ENCODE measurements around the gene SLC25A48.

The SLC25A48 gene

GRCh38 chr5:135829681-135830383, 4.6 kb upstream of the SLC25A48 start:
- H3K27ac ChIP-seq = no peak overlapping the region
- TF ChIP-seq ZFX (IDR thresholded peaks at IDR 0.05; ENCODE audit: borderline replicate concordance) (no peak), CTCF (IDR thresholded peaks at IDR 0.05) (peak; percentile 94)

GRCh38 chr5:135830384-135830700, 4.1 kb upstream of the SLC25A48 start:
- TF ChIP-seq CTCF (IDR thresholded peaks at IDR 0.05) (peak; percentile 75), ZFX (IDR thresholded peaks at IDR 0.05; ENCODE audit: borderline replicate concordance) (no peak)
- no peak overlapping the region for H3K27ac ChIP-seq

- no peak overlapping the region for H3K27ac ChIP-seq
- TF ChIP-seq ZFX (IDR thresholded peaks at IDR 0.05; ENCODE audit: borderline replicate concordance) = no peak
- no peak for TF ChIP-seq CTCF (IDR thresholded peaks at IDR 0.05)
Observed at GRCh38 chr5:135830876-135831275, 3.6 kb upstream of the SLC25A48 start.

GRCh38 chr5:135831439-135831838, 3.0 kb upstream of the SLC25A48 start:
- no peak overlapping the region for H3K27ac ChIP-seq
- TF ChIP-seq ZFX (IDR thresholded peaks at IDR 0.05; ENCODE audit: borderline replicate concordance) = no peak
- TF ChIP-seq CTCF (IDR thresholded peaks at IDR 0.05) = no peak

- H3K27ac ChIP-seq = no peak overlapping the region
- no peak for TF ChIP-seq CTCF (IDR thresholded peaks at IDR 0.05)
- TF ChIP-seq ZFX (IDR thresholded peaks at IDR 0.05; ENCODE audit: borderline replicate concordance) = no peak
Observed at GRCh38 chr5:135831851-135832555, 2.5 kb upstream of the SLC25A48 start.

GRCh38 chr5:135832941-135833920, 1.2 kb upstream of the SLC25A48 start:
- H3K27ac ChIP-seq = no peak overlapping the region
- TF ChIP-seq ZFX (IDR thresholded peaks at IDR 0.05; ENCODE audit: borderline replicate concordance) = no peak

- no peak for TF ChIP-seq ZFX (IDR thresholded peaks at IDR 0.05; ENCODE audit: borderline replicate concordance)
- no peak; the same call in 1 of the 2 replicates for TF ChIP-seq CTCF (IDR thresholded peaks at IDR 0.05)
- no peak overlapping the region for H3K27ac ChIP-seq
Observed at GRCh38 chr5:135833961-135834638, 363 bp upstream of the SLC25A48 start.

Data from 22Rv1 (cell line).